Thyroid gland (tissue), 4 donors: ENCODE results near the gene ALDH8A1.

Experiments used
- POLR2A ChIP-seq, 2 donors: fragments of 450-650 bp; IDR thresholded peaks; one replicate each; pipeline ENCODE4 v1.6.1; 2017; ENCODE audit warnings: antibody characterized with exemption in 2 of 2, mild to moderate bottlenecking in 2 of 2, moderate library complexity in 1 of 2
- TF ChIP-seq, protein P1 (sequence below), 6 experiments: fragments of 200-600 bp in 3 of 6; fragments of 450-650 bp in 3 of 6; sonication (generic) in 3 of 6; IDR thresholded peaks; one replicate each; pipeline ENCODE4 v1.5.1; 2016 to 2019; ENCODE audit warnings: antibody characterized with exemption in 6 of 6, mild to moderate bottlenecking in 2 of 6, inconsistent platforms in 1 of 6, moderate library complexity in 1 of 6

DNA sequence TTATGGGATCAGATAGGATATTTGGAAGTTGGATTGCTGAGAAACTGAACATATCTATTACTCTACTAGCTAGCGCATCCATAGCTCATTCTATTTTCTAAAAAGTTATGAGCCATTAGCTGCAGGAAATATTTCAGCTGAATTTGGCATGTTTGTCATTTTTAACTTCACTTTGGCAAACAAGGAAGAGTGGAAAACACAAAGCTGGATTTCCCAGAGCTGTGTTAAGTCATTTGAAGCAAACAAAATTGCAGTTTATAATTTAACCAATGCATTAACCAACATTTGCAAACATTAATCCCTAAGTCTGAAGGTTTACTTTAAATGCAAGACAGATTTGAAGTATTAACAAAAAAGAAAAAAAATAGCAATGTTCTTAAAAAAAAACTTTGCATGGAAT lies 1.2 kb downstream of the ALDH8A1 start:
- TF ChIP-seq POLR2A (IDR thresholded peaks at IDR 0.05), result no peak
- TF ChIP-seq, protein P1, sequence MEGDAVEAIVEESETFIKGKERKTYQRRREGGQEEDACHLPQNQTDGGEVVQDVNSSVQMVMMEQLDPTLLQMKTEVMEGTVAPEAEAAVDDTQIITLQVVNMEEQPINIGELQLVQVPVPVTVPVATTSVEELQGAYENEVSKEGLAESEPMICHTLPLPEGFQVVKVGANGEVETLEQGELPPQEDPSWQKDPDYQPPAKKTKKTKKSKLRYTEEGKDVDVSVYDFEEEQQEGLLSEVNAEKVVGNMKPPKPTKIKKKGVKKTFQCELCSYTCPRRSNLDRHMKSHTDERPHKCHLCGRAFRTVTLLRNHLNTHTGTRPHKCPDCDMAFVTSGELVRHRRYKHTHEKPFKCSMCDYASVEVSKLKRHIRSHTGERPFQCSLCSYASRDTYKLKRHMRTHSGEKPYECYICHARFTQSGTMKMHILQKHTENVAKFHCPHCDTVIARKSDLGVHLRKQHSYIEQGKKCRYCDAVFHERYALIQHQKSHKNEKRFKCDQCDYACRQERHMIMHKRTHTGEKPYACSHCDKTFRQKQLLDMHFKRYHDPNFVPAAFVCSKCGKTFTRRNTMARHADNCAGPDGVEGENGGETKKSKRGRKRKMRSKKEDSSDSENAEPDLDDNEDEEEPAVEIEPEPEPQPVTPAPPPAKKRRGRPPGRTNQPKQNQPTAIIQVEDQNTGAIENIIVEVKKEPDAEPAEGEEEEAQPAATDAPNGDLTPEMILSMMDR (IDR thresholded peaks at IDR 0.05), result no peak
